Measurements from ENCODE around the gene ECM2.

DNA sequence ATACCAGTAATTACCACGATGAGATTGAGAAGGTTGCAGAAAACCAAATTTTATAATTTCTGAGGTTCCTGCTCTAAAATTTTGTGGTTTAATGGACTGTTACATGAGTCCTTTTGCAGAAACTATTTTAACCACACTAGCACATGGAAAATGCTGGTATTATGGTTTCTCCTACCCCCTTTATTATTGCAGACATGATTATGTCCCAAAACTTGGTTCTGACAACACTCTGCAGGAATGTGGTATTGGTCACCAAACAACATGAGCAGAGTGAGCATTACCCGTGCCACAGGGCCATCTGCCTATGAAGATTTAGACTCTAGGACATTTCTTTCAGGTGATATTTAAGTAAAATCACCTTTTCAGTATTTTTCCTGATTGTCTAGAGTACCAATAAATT is 2.8 kb upstream of the ECM2 start:
- no peak for TF ChIP-seq POLR2A (IDR thresholded peaks at IDR 0.05)
- TF ChIP-seq, protein P1, sequence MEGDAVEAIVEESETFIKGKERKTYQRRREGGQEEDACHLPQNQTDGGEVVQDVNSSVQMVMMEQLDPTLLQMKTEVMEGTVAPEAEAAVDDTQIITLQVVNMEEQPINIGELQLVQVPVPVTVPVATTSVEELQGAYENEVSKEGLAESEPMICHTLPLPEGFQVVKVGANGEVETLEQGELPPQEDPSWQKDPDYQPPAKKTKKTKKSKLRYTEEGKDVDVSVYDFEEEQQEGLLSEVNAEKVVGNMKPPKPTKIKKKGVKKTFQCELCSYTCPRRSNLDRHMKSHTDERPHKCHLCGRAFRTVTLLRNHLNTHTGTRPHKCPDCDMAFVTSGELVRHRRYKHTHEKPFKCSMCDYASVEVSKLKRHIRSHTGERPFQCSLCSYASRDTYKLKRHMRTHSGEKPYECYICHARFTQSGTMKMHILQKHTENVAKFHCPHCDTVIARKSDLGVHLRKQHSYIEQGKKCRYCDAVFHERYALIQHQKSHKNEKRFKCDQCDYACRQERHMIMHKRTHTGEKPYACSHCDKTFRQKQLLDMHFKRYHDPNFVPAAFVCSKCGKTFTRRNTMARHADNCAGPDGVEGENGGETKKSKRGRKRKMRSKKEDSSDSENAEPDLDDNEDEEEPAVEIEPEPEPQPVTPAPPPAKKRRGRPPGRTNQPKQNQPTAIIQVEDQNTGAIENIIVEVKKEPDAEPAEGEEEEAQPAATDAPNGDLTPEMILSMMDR (IDR thresholded peaks at IDR 0.05) = no peak

Data from adrenal gland (tissue), 5 donors.